HG03460 (cell line): ENCODE measurements around the gene FNIP1.
"Not testable (repeated sequence)": the region's sequence is repeated elsewhere in the genome, so short reads cannot be mapped to it uniquely, and the experiment has no call there.

Experiments
- ATAC-seq: cut with Tn5 transposase; IDR thresholded peaks from one replicate; pipeline ENCODE4 v1.9.1; 2021; ENCODE audit not compliant: unreplicated experiment

Gene FNIP1

DNA sequence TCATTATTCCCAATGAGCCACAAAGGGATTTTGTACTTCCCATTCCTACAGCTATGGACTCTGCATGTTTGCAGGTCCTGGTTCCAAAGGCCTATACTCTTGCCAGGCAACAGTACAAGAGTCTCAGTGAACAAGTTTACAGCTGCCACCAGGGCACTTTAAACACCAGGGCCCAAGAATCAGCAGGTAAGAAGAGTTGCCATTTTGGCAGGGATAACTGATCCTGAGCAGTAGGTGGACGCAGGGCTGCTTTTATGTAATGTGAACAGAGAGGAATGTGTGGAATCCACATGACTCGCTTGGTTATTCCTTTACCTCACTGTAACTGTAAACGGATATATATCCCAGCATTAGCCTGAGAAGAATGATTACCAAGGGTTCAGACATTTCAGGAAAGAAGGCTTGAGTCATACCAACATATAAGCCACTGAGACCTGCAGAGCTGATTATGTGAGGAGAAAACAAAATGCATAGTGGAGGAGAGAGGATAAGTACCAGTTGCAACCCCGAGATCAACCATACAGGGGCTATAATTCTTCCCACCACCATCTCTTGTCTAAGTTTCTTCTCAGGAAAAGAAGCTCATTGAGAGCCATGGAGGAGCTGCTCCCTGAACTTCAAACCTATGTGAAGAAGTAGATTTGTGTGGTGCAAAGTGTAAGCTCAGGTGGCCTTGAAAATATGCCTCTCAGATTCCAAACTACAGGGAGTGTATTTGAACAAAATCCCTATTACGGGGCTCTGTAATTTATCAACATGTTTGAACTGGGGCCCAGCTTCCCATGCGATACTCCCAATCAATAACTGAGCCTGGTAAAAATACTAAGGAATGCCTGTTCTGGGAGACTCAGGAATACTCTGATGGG lies 186.4 kb downstream of the FNIP1 start:
- ATAC-seq, result no peak

DNA sequence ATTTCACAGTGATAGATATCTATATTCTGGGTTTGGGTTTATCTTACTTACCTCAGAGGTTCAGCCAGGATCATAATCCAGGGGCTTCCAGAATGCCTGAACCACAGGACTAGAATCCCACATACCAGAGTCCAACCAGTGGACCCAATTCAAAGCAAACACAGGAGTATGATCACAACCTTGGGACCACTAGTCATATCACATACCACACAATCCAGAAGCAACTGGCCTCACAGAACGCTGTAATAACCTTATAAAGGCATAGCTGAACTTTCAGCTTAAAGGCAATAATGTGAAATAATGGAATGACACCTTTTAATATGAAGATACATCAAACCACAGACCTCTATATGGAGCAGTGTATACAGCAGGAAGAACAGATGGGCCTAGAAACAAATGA lies 187.0 kb downstream of the FNIP1 start:
- no peak for ATAC-seq

- ATAC-seq, result no peak
Observed at GRCh38 chr5:131608597-131608996, 188.2 kb downstream of the FNIP1 start.

GRCh38 chr5:131607903-131608540 lies 188.8 kb downstream of the FNIP1 start:
- ATAC-seq, result no peak

DNA sequence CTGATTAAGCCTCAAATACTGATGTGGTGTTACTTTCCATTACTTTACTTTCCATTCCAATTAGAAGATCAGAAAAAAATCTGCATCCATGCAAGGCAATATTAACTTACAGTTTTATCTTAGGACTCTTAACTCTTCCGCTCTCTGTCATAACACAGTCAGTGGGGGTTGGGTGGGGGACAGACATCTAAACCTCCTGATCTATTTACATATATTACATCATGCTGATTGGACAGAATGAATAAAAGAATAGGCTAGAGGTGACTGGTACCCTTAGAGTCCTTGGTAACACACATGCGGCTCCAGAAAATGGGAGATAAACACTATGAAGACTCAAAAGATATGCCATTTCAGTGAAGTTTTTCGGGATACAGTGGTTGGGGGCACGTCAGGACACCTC lies 189.4 kb downstream of the FNIP1 start:
- no peak for ATAC-seq

GRCh38 chr5:131605086-131605485 lies 191.7 kb downstream of the FNIP1 start:
- ATAC-seq, result no peak

DNA sequence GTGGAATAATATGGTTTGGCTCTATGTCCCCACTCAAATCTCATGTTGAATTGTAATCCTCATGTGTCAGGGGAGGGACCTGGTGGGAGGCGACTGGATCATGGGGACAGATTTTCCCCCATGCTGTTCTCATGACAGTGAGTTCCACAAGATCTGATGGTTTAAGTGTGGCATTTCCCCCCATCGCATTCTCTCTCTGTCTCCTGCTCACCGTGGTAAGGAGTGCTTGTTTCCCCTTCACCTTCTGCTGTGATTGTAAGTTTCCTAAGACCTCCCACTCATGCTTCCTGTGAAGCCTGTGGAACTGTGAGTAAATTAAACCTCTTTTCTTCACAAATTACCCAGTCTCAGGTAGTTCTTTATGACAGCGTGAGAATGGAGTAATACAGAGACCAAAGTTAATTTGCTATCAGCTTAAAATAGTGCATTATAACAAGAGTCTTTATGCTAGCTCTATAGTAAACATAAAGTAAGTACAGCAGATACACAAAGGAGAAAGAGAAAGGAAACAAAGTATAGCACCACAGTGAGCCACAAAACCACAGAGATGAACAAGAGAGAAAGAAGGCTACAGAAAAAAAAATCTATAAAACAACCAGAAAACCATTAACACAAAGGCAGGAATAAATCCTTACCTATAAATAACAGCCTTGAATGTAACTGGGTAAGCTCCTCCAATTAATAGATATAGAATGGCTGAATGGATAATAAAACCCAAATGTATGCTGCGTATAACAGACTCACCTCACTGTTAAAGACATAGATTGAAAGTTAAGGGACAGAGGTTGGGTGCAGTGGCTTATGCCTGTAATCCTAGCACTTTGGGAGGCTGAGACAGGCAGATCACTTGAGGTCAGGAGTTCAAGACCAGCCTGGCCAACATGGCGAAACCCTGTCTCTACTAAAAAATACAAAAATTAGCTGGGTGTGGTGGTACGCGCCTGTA lies 201.5 kb downstream of the FNIP1 start:
- peak; percentile 82 for ATAC-seq

DNA sequence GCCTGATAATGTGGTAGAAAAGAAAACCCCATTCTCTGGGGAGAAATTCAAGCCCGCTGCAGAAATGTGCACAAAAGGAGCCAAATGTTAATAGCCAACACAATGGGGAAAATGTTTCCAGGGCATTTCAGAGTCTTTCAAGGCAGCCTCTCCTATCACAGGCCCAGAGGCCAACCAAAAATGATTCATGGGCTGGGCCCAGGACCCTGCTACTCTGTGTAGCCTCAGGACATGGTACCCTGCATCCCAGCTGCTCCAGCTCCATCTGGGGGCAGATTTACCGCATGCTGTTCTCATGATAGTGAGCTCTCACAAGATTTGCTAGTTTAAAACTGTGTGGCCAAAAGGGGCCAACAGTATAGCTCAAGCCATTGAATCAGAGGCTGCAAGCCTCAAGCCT lies 202.9 kb downstream of the FNIP1 start:
- no peak for ATAC-seq

- ATAC-seq, result not testable (repeated sequence)
Observed at GRCh38 chr5:131593436-131593835, 203.4 kb downstream of the FNIP1 start.
